Upper lobe of left lung (tissue), 6 donors: ENCODE results near the gene GAB3. TPM values are rescaled to one million over a fixed set of nuclear protein-coding genes. Genes with fewer than 3 reads are reported as not detected.
"Not testable (repeated sequence)": the region's sequence is repeated elsewhere in the genome, so short reads cannot be mapped to it uniquely, and the experiment has no call there.

Experiments used
- ATAC-seq, 2 donors: fragments of 200-7000 bp; cut with Tn5 transposase; one replicate each; pipeline ENCODE4 v1.9.1; 2022; ENCODE audit warnings: mild to moderate bottlenecking in 2 of 2, moderate library complexity in 2 of 2; ENCODE audit not compliant: low FRiP score in 2 of 2
- DNase-seq, 2 donors: peaks; one replicate each; pipeline ENCODE4 v3.0.0-alpha.2; 2019 to 2020
- H3K27ac ChIP-seq, 4 donors: fragments of 200-600 bp; sonication (generic); one replicate each; pipeline ENCODE4 v1.5.1; 2016 to 2019
- H3K27me3 ChIP-seq, 4 donors: fragments of 200-600 bp; sonication (generic); one replicate each; pipeline ENCODE4 v1.5.1; 2017 to 2019
- H3K36me3 ChIP-seq, 4 donors: fragments of 200-600 bp; sonication (generic); one replicate each; pipeline ENCODE4 v1.5.1; 2016 to 2019
- H3K4me1 ChIP-seq, 4 donors: fragments of 200-600 bp; sonication (generic); one replicate each; pipeline ENCODE4 v1.5.1; 2018 to 2019
- H3K4me3 ChIP-seq, 4 donors: fragments of 200-600 bp; sonication (generic); one replicate each; pipeline ENCODE4 v1.5.1; 2017 to 2019; ENCODE audit warnings: mild to moderate bottlenecking in 2 of 4, moderate library complexity in 1 of 4
- H3K9me3 ChIP-seq, 4 donors: fragments of 200-600 bp; sonication (generic); one replicate each; pipeline ENCODE4 v1.5.1; 2018 to 2019
- EP300 ChIP-seq, 4 donors: sonication (generic); formaldehyde crosslinking; IDR thresholded peaks; one replicate each; pipeline ENCODE4 v1.5.1; 2017; ENCODE audit warnings: antibody characterized with exemption in 4 of 4, control low read depth in 2 of 4
- POLR2A ChIP-seq, 4 donors: fragments of 450-650 bp; IDR thresholded peaks; one replicate each; pipeline ENCODE4 v1.5.1; 2016 to 2017; ENCODE audit warnings: antibody characterized with exemption in 4 of 4, mild to moderate bottlenecking in 2 of 4
- POLR2AphosphoS5 ChIP-seq, 2 donors: sonication (generic); formaldehyde crosslinking; IDR thresholded peaks; one replicate each; pipeline ENCODE4 v1.5.1; 2017; ENCODE audit warnings: antibody characterized with exemption in 2 of 2
- WGBS, 2 donors: methylation state at CpG; one replicate each; pipeline ENCODE4 v1.1.5; 2017 to 2018; 5-methylcytosine and 5-hydroxymethylcytosine counted together
- total RNA-seq, 6 donors: library from RNA; depleted of rRNA in 4 of 6; stranded (reverse); fragments of >200 nt in 4 of 6; gene quantifications; one replicate each; pipeline versions ENCODE4 v1.1.0 to v1.2.1, GENCODE V29; 2016 to 2021
- TF ChIP-seq, protein P1 (sequence below), 6 experiments: fragments of 450-650 bp in 4 of 6; fragments of 200-600 bp in 2 of 6; sonication (generic) in 2 of 6; IDR thresholded peaks; one replicate each; pipeline ENCODE4 v1.5.1; 2016 to 2019; ENCODE audit warnings: antibody characterized with exemption in 6 of 6
- donor health status: DM: no; HTN: no; CAD: no; lungs with moderate emphysema.
- donor health status: DM: no; HTN: yes; CAD: no; lungs with severe emphysema.

The GAB3 gene
- total RNA-seq, 6 donors from 2014 or later, result 10.2 to 30.4 (median 15.4) TPM

DNA sequence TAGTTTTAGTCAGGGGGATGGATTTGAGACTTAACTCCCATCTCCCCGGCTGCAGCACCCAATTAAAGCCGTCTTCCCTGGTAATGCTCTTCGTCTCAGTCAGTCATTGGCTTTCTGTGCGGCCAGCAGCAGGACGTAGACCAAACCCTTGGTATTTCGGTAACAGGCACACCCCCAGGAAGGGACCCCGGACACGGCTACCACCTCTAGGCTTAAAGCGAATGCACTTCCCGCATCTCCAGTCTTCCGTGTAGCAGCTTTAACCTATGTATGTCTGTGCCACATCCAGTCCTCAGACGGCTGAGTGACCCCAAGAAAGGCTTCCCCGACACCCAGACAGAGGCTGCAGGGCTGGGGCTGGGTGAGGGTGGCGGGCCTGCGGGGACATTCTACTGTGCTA lies 96.0 kb downstream of the GAB3 start:
- no peaks in the 10 kb centered on the region for H3K9me3 ChIP-seq
- DNase-seq, result no peak

DNA sequence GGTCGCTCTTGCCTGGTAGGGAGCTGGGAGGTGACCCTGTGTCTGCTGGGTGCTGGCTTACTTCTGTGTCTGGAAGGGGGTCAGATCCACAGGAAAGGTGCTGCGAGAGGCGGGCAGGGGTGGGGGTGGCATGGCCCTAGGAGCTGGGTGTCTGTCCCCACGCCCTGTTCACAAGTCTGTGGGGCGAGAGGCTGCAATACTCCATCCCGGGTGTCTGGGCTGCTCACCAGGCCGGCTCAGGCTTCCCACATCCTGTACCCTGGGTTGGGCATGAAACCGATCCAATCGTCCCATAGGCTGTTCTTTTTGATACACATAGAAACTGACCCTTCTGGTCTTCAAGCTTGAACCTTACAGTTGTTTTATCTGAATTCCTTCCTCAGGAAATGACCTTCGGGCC lies 96.5 kb downstream of the GAB3 start:
- Histone ChIP-seq H3K4me3 (no peak overlapping the region), H3K27ac (no peak overlapping the region), H3K36me3 (no peaks in the 10 kb centered on the region), H3K27me3 (no peaks in the 10 kb centered on the region), H3K9me3 (no peaks in the 10 kb centered on the region), H3K4me1 (no peaks in the 10 kb centered on the region)
- TF ChIP-seq, protein P1, sequence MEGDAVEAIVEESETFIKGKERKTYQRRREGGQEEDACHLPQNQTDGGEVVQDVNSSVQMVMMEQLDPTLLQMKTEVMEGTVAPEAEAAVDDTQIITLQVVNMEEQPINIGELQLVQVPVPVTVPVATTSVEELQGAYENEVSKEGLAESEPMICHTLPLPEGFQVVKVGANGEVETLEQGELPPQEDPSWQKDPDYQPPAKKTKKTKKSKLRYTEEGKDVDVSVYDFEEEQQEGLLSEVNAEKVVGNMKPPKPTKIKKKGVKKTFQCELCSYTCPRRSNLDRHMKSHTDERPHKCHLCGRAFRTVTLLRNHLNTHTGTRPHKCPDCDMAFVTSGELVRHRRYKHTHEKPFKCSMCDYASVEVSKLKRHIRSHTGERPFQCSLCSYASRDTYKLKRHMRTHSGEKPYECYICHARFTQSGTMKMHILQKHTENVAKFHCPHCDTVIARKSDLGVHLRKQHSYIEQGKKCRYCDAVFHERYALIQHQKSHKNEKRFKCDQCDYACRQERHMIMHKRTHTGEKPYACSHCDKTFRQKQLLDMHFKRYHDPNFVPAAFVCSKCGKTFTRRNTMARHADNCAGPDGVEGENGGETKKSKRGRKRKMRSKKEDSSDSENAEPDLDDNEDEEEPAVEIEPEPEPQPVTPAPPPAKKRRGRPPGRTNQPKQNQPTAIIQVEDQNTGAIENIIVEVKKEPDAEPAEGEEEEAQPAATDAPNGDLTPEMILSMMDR (IDR thresholded peaks at IDR 0.05), result no peak
- TF ChIP-seq POLR2A (IDR thresholded peaks at IDR 0.05), result no peak
- no peak for TF ChIP-seq EP300 (IDR thresholded peaks at IDR 0.05)
- no peak for TF ChIP-seq POLR2AphosphoS5 (IDR thresholded peaks at IDR 0.05)
- DNase-seq (no peak), ATAC-seq (no peak)
- 58 to 81% methylated on average over 6 to 10 of the region's 10 CpGs for WGBS, 2 donors

More for the DNA sequence above, 96.0 kb downstream of the GAB3 start:
- TF ChIP-seq POLR2A (IDR thresholded peaks at IDR 0.05), result no peak
- no peak for TF ChIP-seq POLR2AphosphoS5 (IDR thresholded peaks at IDR 0.05)
- TF ChIP-seq EP300 (IDR thresholded peaks at IDR 0.05), result no peak
- TF ChIP-seq, protein P1 (IDR thresholded peaks at IDR 0.05), result no peak
- no peaks in the 10 kb centered on the region for H3K27me3 ChIP-seq
- no peaks in the 10 kb centered on the region for H3K4me1 ChIP-seq
- no peak overlapping the region for H3K4me3 ChIP-seq
- 91 to 98% methylated on average over 5 to 15 of the region's 15 CpGs for WGBS, 2 donors
- H3K27ac ChIP-seq, result no peak overlapping the region
- ATAC-seq, result no peak
- no peaks in the 10 kb centered on the region for H3K36me3 ChIP-seq

DNA sequence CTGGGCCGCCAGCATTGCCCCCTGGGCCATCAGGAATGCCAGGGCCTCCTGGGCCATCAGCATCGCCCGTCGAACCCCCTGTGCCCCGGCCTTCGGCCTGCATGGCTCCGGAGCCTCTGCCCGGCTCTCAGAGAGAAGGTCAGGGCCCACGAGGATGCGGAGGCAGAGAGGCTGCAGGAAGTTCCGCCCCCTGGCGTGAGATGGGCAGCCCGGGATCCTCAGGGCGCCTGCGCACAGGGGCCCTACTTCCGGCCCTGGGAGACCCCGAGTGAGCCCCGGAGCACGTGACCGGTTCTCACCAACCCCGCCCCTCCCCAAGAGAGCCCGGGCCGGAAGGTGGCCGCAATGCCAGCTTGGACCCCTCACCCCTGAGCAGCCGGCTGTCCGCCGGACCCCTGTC lies 97.5 kb downstream of the GAB3 start, which contains the start of gene CTAG2:
Gene CTAG2, minus strand, starts transcription at position 167 of the 400 bp plus-strand sequence. Its CDS starts 64 bp downstream, at position 103.
- not testable (repeated sequence) for H3K27me3 ChIP-seq, H3K4me1 ChIP-seq, H3K4me3 ChIP-seq, ATAC-seq, H3K9me3 ChIP-seq, H3K36me3 ChIP-seq, DNase-seq, H3K27ac ChIP-seq
- no CpG with 5 or more reads among the region's 27 CpGs for WGBS, 2 donors

DNA sequence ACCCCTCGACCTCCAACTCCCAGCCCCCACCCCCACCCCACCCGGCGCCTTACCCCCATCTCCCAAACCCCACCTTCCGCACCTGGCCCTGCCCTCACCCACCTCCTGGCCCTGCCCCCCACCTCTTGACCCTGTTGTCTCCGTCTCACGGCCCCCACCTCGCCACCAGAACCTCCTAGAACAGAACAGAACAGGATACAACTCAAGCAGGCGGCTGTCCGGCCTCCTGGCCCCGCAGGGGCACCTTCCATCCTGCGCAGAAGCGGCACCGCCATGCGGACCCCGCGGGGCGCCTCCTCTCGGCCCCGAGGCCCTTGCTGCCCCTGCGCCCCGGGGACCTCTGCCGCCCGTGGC lies 97.9 kb downstream of the GAB3 start:
- TF ChIP-seq, protein P1 (IDR thresholded peaks at IDR 0.05), result no peak
- TF ChIP-seq POLR2AphosphoS5 (IDR thresholded peaks at IDR 0.05), result no peak
- TF ChIP-seq POLR2A (IDR thresholded peaks at IDR 0.05), result no peak
- no peak for TF ChIP-seq EP300 (IDR thresholded peaks at IDR 0.05)
- DNase-seq (no peak), ATAC-seq (no peak)
- Histone ChIP-seq H3K27me3 (no peaks in the 10 kb centered on the region), H3K4me1 (no peaks in the 10 kb centered on the region), H3K27ac (no peak overlapping the region), H3K4me3 (no peak overlapping the region), H3K36me3 (no peaks in the 10 kb centered on the region), H3K9me3 (no peaks in the 10 kb centered on the region)
- 80 to 94% methylated on average over 1 to 19 of the region's 23 CpGs for WGBS, 2 donors

DNA sequence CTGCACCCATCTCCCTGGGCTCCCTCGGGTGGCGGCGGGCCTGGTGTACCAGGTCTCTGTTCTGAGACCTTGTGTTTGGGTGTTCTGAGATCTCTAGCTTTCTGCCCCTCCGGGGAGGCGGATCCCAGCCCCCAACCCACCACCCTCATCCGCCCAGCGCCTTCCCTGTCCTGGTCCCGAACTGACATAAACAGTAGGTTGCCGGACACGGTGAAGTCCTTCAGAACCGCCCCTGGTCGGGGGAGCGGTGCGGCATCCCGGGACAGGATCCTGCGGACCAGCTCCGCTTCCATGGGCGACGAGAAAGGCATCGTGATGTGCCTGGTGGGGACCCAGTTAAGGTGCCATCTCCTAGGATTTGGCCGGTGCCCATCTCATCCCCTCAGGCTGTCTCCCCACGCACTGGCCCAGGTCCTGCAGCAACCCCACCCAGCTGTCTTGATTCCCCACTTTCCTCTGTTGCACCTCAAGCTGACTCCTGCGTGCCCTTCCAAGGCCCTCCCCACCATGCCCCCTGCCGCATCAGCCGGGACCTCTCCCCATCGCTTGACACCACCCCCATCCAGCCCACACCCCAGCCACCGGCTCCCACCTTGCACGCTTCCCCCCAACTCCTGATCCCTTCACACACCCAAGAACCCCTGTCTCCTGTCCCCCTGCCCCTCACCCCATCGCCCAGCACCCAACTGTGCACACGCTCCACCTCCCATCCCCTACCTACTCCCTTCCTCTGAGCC lies 98.4 kb downstream of the GAB3 start:
- no peaks in the 10 kb centered on the region for H3K9me3 ChIP-seq
- ATAC-seq (no peak), DNase-seq (no peak)
- TF ChIP-seq POLR2A (IDR thresholded peaks at IDR 0.05) (no peak), EP300 (IDR thresholded peaks at IDR 0.05) (no peak), POLR2AphosphoS5 (IDR thresholded peaks at IDR 0.05) (no peak)
- TF ChIP-seq, protein P1 (IDR thresholded peaks at IDR 0.05), result no peak
- no peaks in the 10 kb centered on the region for H3K4me1 ChIP-seq
- no peaks in the 10 kb centered on the region for H3K27me3 ChIP-seq
- 89 to 100% methylated on average over 8 to 30 of the region's 30 CpGs for WGBS, 2 donors
- no peaks in the 10 kb centered on the region for H3K36me3 ChIP-seq
- no peak overlapping the region for H3K27ac ChIP-seq
- no peak overlapping the region for H3K4me3 ChIP-seq
